Gastroesophageal sphincter (tissue), 4 donors: ENCODE data around the gene CCSER1. TPM values are rescaled to one million over a fixed set of nuclear protein-coding genes. Genes with fewer than 3 reads are reported as not detected.
"Not testable (repeated sequence)": the region's sequence is repeated elsewhere in the genome, so short reads cannot be mapped to it uniquely, and the experiment has no call there.

Experiments
- ATAC-seq: fragments of 150-250 bp; one replicate; pipeline ENCODE4 v1.9.1; 2016; ENCODE audit warnings: mild to moderate bottlenecking, moderate library complexity
- H3K27ac ChIP-seq, 4 donors: fragments of 200-600 bp; sonication (generic) in 3 of 4; 1 replicate in 3 of 4; 2 replicates in 1 of 4; pipeline ENCODE4 v1.5.1; 2016 to 2019
- H3K27me3 ChIP-seq: fragments of 200-600 bp; sonication (generic); one replicate; pipeline ENCODE4 v1.5.1; 2019
- H3K36me3 ChIP-seq, 2 donors: fragments of 200-600 bp; sonication (generic); one replicate each; pipeline ENCODE4 v1.5.1; 2019; ENCODE audit warnings: control low read depth in 1 of 2
- H3K4me1 ChIP-seq, 3 donors: fragments of 200-600 bp; sonication (generic); 1 replicate in 2 of 3; 2 replicates in 1 of 3; pipeline ENCODE4 v1.5.1; 2016 to 2019; ENCODE audit warnings: control low read depth in 2 of 3
- H3K4me3 ChIP-seq, 2 donors: fragments of 200-600 bp; sonication (generic); one replicate each; pipeline ENCODE4 v1.5.1; 2019; ENCODE audit warnings: mild to moderate bottlenecking in 1 of 2, moderate library complexity in 1 of 2
- H3K9me3 ChIP-seq, 3 donors: fragments of 200-600 bp; sonication (generic); one replicate each; pipeline ENCODE4 v1.5.1; 2017 to 2019; ENCODE audit warnings: control low read depth in 2 of 3
- EP300 ChIP-seq: sonication (generic); formaldehyde crosslinking; IDR thresholded peaks from one replicate; pipeline ENCODE4 v1.6.1; 2017; ENCODE audit warnings: antibody characterized with exemption, mild to moderate bottlenecking
- POLR2A ChIP-seq, 2 donors: fragments of 450-650 bp; IDR thresholded peaks; one replicate each; pipeline ENCODE4 v1.6.1; 2017; ENCODE audit warnings: antibody characterized with exemption in 2 of 2, mild to moderate bottlenecking in 2 of 2, moderate library complexity in 1 of 2
- POLR2AphosphoS5 ChIP-seq: sonication (generic); formaldehyde crosslinking; IDR thresholded peaks from one replicate; pipeline ENCODE4 v1.6.1; 2017; ENCODE audit warnings: antibody characterized with exemption
- WGBS, 2 donors: methylation state at CpG; one replicate each; pipeline ENCODE4 v1.1.5; 2018; ENCODE audit warnings: low coverage in 1 of 2; 5-methylcytosine and 5-hydroxymethylcytosine counted together
- total RNA-seq, 4 donors: library from RNA; depleted of rRNA; stranded (reverse); fragments of >200 nt; gene quantifications; one replicate each; pipeline ENCODE4 v1.1.0, GENCODE V29; 2016
- TF ChIP-seq, protein P1 (sequence below), 4 experiments: fragments of 200-600 bp in 2 of 4; fragments of 450-650 bp in 2 of 4; sonication (generic) in 1 of 4; IDR thresholded peaks; one replicate each; pipeline ENCODE4 v1.5.1; 2017 to 2019; ENCODE audit warnings: antibody characterized with exemption in 4 of 4, mild to moderate bottlenecking in 2 of 4, moderate library complexity in 2 of 4

Gene CCSER1
- total RNA-seq, 4 donors from 2014 or later = 2.4 to 9.3 (median 4.6) TPM

DNA sequence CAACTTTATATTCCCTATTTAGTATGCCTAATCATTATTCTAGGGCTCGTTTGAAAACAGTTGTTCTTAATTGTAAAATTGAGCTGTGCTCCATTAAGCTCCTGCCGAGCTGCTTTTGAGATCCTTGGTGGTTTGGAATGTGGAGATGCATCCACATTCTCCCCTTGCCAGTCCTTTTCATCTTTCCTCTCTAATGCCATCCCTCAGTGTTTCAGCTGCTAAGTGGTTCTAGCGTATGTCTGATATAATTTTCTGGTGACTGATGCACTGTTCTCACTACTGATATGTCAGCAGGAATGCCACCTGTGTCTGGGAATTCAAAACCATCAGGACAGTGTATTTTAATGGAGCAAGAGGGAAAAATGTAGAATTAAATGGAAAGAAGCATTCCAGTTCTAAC is 1085.0 kb downstream of the CCSER1 start:
- TF ChIP-seq EP300 = no peak
- TF ChIP-seq POLR2AphosphoS5 = no peak
- TF ChIP-seq POLR2A (IDR thresholded peaks at IDR 0.05) = no peak
- TF ChIP-seq, protein P1, sequence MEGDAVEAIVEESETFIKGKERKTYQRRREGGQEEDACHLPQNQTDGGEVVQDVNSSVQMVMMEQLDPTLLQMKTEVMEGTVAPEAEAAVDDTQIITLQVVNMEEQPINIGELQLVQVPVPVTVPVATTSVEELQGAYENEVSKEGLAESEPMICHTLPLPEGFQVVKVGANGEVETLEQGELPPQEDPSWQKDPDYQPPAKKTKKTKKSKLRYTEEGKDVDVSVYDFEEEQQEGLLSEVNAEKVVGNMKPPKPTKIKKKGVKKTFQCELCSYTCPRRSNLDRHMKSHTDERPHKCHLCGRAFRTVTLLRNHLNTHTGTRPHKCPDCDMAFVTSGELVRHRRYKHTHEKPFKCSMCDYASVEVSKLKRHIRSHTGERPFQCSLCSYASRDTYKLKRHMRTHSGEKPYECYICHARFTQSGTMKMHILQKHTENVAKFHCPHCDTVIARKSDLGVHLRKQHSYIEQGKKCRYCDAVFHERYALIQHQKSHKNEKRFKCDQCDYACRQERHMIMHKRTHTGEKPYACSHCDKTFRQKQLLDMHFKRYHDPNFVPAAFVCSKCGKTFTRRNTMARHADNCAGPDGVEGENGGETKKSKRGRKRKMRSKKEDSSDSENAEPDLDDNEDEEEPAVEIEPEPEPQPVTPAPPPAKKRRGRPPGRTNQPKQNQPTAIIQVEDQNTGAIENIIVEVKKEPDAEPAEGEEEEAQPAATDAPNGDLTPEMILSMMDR (IDR thresholded peaks at IDR 0.05) = no peak
- H3K36me3 ChIP-seq = no peaks in the 10 kb centered on the region
- H3K27me3 ChIP-seq = no peaks in the 10 kb centered on the region
- no peak overlapping the region for H3K27ac ChIP-seq
- no peaks in the 10 kb centered on the region for H3K4me1 ChIP-seq
- no peak for ATAC-seq
- WGBS, 2 donors = 36 to 47% methylated on average over 2 of the region's 3 CpGs
- H3K4me3 ChIP-seq = no peak overlapping the region
- H3K9me3 ChIP-seq = no peaks in the 10 kb centered on the region

DNA sequence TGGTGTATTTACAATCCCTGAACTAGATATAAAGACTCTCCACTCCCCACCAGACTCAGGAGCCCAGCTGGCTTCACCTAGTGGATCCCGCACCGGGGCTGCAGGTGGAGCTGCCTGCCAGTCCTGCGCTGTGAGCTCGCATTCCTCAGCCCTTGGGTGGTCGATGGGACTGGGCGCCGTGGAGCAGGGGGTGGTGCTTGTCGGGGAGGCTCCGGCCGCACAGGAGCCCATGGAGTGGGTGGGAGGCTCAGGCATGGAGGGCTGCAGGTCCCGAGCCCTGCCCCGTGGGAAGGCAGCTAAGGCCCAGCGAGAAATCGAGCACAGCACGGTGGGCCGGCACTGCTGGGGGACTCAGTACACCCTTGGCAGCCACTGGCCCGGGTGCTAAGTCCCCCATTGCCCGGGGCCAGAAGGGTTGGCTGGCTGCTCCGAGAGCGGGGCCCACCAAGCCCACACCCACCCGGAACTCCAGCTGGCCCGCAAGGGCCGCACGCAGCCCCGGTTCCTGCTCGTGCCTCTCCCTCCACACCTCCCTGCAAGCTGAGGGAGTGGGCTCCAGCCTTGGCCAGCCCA is 1090.7 kb downstream of the CCSER1 start:
- H3K9me3 ChIP-seq = not testable (repeated sequence)
- WGBS, 2 donors = no CpG with 5 or more reads among the region's 26 CpGs

DNA sequence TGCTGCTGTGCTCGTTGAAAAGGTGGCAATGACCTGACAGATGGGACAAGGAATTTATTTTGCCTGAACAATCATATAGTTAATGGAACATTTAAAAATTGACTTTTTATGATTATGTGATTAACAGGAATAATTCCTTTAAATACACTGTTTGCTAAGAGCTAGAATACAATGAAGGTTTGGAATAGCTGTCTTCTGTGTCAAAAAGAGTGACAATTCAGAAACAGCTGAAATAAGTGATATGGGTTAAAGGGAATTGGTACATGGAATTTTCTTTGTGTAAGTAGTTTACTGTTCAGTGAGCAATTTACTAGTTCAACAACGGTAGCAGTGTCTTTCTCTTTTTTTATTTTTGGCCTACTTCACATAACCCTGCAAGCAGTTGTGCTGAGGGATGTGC is 1093.1 kb downstream of the CCSER1 start:
- Histone ChIP-seq H3K4me1 (no peaks in the 10 kb centered on the region), H3K27ac (no peak overlapping the region), H3K36me3 (no peaks in the 10 kb centered on the region), H3K4me3 (no peak overlapping the region), H3K9me3 (no peaks in the 10 kb centered on the region), H3K27me3 (no peaks in the 10 kb centered on the region)
- ATAC-seq = no peak
- WGBS, 2 donors = 67% methylated on average over 1 to 2 of the region's 2 CpGs
- TF ChIP-seq POLR2A (IDR thresholded peaks at IDR 0.05) = no peak
- TF ChIP-seq, protein P1 (IDR thresholded peaks at IDR 0.05) = no peak

More for the DNA sequence above, 1090.7 kb downstream of the CCSER1 start:
- ATAC-seq, H3K27ac ChIP-seq, H3K4me3 ChIP-seq, H3K4me1 ChIP-seq, H3K36me3 ChIP-seq, H3K27me3 ChIP-seq: not testable (repeated sequence)

DNA sequence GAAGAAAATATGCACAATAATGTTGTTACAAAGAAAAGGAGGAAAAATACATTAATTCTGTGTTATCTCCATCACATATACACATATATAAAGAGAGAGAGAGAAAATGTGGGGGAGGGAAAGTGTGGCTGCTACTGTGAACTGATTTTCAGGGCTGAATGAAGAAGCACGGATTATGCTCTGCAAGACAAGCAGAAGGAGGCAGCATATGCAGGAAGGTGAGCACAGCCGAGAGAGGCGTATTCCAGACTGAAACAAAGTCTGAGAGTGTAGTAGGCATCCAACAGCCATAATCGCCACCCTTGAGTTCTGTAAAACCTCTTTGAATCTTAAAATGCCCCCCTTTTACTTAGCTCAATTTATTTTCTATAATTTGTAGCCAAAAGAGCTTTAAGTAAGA is 1094.8 kb downstream of the CCSER1 start:
- Histone ChIP-seq H3K4me1 (no peaks in the 10 kb centered on the region), H3K4me3 (no peak overlapping the region), H3K9me3 (no peaks in the 10 kb centered on the region), H3K27ac (no peak overlapping the region), H3K36me3 (no peaks in the 10 kb centered on the region), H3K27me3 (no peaks in the 10 kb centered on the region)
- TF ChIP-seq, protein P1 (IDR thresholded peaks at IDR 0.05) = no peak
- TF ChIP-seq EP300 (no peak), POLR2AphosphoS5 (no peak), POLR2A (IDR thresholded peaks at IDR 0.05) (no peak)
- ATAC-seq = no peak
- WGBS, 2 donors = 86 to 87% methylated on average over 4 of the region's 4 CpGs

DNA sequence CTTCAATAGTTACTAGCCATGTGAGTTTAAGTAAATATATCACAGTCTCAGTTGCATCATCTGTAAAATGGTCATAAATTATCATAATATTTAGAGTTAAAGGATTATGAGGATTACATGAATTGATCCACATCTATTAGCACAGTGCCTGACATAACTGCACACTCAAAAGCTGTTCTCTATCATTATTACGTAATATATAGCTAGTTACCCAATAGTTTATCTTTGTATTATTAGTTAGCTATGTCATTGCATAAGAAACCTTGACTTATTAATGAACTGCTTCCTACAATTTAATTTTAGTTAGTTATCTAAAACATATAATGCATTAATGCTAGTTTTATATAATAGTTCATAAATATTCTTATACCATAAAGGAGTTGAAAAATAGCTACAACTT is 1099.7 kb downstream of the CCSER1 start:
- ATAC-seq = no peak
- H3K27me3 ChIP-seq = no peaks in the 10 kb centered on the region
- H3K36me3 ChIP-seq = no peaks in the 10 kb centered on the region
- H3K4me3 ChIP-seq = no peak overlapping the region
- no peaks in the 10 kb centered on the region for H3K9me3 ChIP-seq
- H3K27ac ChIP-seq = no peak overlapping the region
- no peaks in the 10 kb centered on the region for H3K4me1 ChIP-seq
- no peak for TF ChIP-seq POLR2A (IDR thresholded peaks at IDR 0.05)
- TF ChIP-seq, protein P1 (IDR thresholded peaks at IDR 0.05) = no peak
- TF ChIP-seq EP300 = no peak
- no peak for TF ChIP-seq POLR2AphosphoS5
- WGBS, 2 donors = 80 to 90% methylated on average over 1 of the region's 1 CpG
